Ishikawa (cell line): ENCODE measurements around the gene DISP2.

ENCODE experiments used
- CEBPB ChIP-seq: IDR thresholded peaks from 2 replicates; pipeline ENCODE4 v1.6.1; 2012
- EP300 ChIP-seq: IDR thresholded peaks from 2 replicates; pipeline ENCODE4 v1.6.1; 2012; ENCODE audit warnings: borderline replicate concordance
- MAX ChIP-seq: IDR thresholded peaks from 2 replicates; pipeline ENCODE4 v1.6.1; 2012
- RAD21 ChIP-seq: IDR thresholded peaks from 2 replicates; pipeline ENCODE4 v1.6.1; 2012; ENCODE audit warnings: low read depth
- REST ChIP-seq: IDR thresholded peaks from 2 replicates; pipeline ENCODE4 v1.6.1; 2012; ENCODE audit warnings: low read depth, mild to moderate bottlenecking
- TEAD4 ChIP-seq: IDR thresholded peaks from 2 replicates; pipeline ENCODE4 v1.6.1; 2012
- USF1 ChIP-seq: IDR thresholded peaks from 2 replicates; pipeline ENCODE4 v1.6.1; 2012
- YY1 ChIP-seq: IDR thresholded peaks from 2 replicates; pipeline ENCODE4 v1.6.1; 2012; ENCODE audit warnings: low read depth

GRCh38 chr15:40340038-40340739 lies 17.8 kb upstream of the DISP2 start:
- TF ChIP-seq MAX: no peak
- TF ChIP-seq RAD21: no peak
- no peak for TF ChIP-seq CEBPB
- TF ChIP-seq YY1: no peak
- TF ChIP-seq USF1: no peak
- TF ChIP-seq REST: no peak
- peak; percentile 57; the same call in 1 of the 2 replicates for TF ChIP-seq EP300
- TF ChIP-seq TEAD4: no peak
